Neural progenitor cell (in vitro differentiated cells): Measurements from ENCODE around the gene NLRP3. TPM values are rescaled to one million over a fixed set of nuclear protein-coding genes. Genes with fewer than 3 reads are reported as not detected.

Source experiments
- DNase-seq: peaks from one replicate; pipeline ENCODE4 v3.0.0-alpha.2; 2016; ENCODE audit warnings: low spot score
- H2AFZ ChIP-seq: fragments of 200-600 bp; sonication (generic); replicated peaks from 2 replicates; pipeline ENCODE4 v1.6.1; 2016; ENCODE audit warnings: antibody characterized with exemption
- H3F3A ChIP-seq: fragments of 200-600 bp; sonication (generic); 2 replicates; pipeline ENCODE4 v1.6.1; 2016; ENCODE audit warnings: antibody characterized with exemption, low read depth
- H3K27ac ChIP-seq: fragments of 200-600 bp; sonication (generic); 2 replicates; pipeline ENCODE4 v1.5.1; 2016; ENCODE audit warnings: mild to moderate bottlenecking
- H3K27me3 ChIP-seq: fragments of 200-600 bp; sonication (generic); 2 replicates; pipeline ENCODE4 v1.6.1; 2016; ENCODE audit warnings: mild to moderate bottlenecking, moderate library complexity
- H3K36me3 ChIP-seq: fragments of 200-600 bp; sonication (generic); 2 replicates; pipeline ENCODE4 v1.5.1; 2016
- H3K4me1 ChIP-seq: fragments of 200-600 bp; sonication (generic); 2 replicates; pipeline ENCODE4 v1.6.1; 2016; ENCODE audit warnings: mixed run types
- H3K4me2 ChIP-seq: fragments of 200-600 bp; sonication (generic); 2 replicates; pipeline ENCODE4 v1.6.1; 2016
- H3K4me3 ChIP-seq: fragments of 200-600 bp; sonication (generic); 2 replicates; pipeline ENCODE4 v1.5.1; 2016
- H3K79me2 ChIP-seq: fragments of 200-600 bp; sonication (generic); 2 replicates; pipeline ENCODE4 v1.6.1; 2016; ENCODE audit warnings: low read depth
- H3K9ac ChIP-seq: fragments of 200-600 bp; sonication (generic); 2 replicates; pipeline ENCODE4 v1.6.1; 2016
- H3K9me3 ChIP-seq: fragments of 200-600 bp; sonication (generic); 2 replicates; pipeline ENCODE4 v1.5.1; 2016; ENCODE audit warnings: low read depth
- H4K20me1 ChIP-seq: fragments of 200-600 bp; sonication (generic); 2 replicates; pipeline ENCODE4 v1.6.1; 2016; ENCODE audit warnings: low read depth
- H3K27ac Mint-ChIP-seq: 3 replicates; pipeline ENCODE4 v1.8.0; 2021; ENCODE audit warnings: mixed read lengths
- H3K27me3 Mint-ChIP-seq: 2 replicates; pipeline ENCODE4 v1.8.0; 2022; ENCODE audit warnings: low read depth, mild to moderate bottlenecking, inconsistent platforms, moderate library complexity, mixed read lengths; ENCODE audit not compliant: insufficient read depth
- H3K36me3 Mint-ChIP-seq: 3 replicates; pipeline ENCODE4 v1.8.0; 2021; ENCODE audit warnings: mixed read lengths
- H3K4me1 Mint-ChIP-seq: 3 replicates; pipeline ENCODE4 v1.8.0; 2021; ENCODE audit warnings: mixed read lengths
- H3K4me3 Mint-ChIP-seq: 3 replicates; pipeline ENCODE4 v1.8.0; 2021; ENCODE audit warnings: mild to moderate bottlenecking, moderate library complexity, mixed read lengths
- H3K9me3 Mint-ChIP-seq: 3 replicates; pipeline ENCODE4 v1.8.0; 2020; ENCODE audit warnings: mixed read lengths
- CTCF ChIP-seq: fragments of 200-600 bp; sonication (generic); IDR thresholded peaks from 2 replicates; pipeline ENCODE4 v1.5.1; 2017; ENCODE audit warnings: antibody characterized with exemption, mild to moderate bottlenecking
- EZH2 ChIP-seq: fragments of 200-600 bp; sonication (generic); IDR thresholded peaks from 2 replicates; pipeline ENCODE4 v1.6.1; 2017; ENCODE audit warnings: antibody characterized with exemption, mild to moderate bottlenecking, moderate library complexity
- EZH2phosphoT487 ChIP-seq: fragments of 200-600 bp; sonication (generic); IDR thresholded peaks from 2 replicates; pipeline ENCODE4 v1.6.1; 2017; ENCODE audit warnings: antibody characterized with exemption
- total RNA-seq: library from RNA; depleted of rRNA; stranded (reverse); fragments of >200 nt; gene quantifications from 2 replicates; pipeline ENCODE4 v1.2.3, GENCODE V29; 2015; ENCODE audit warnings: low replicate concordance

NLRP3 gene
- total RNA-seq, 1 donor from 2014 or later: 2.6 TPM

GRCh38 chr1:247459507-247459906, 43.5 kb downstream of the NLRP3 start:
- Histone ChIP-seq H3K27ac (no peak overlapping the region), H2AFZ (no peak overlapping the region), H3K36me3 (no peaks in the 10 kb centered on the region), H3F3A (no peaks in the 10 kb centered on the region), H3K4me3 (no peak overlapping the region), H4K20me1 (no peaks in the 10 kb centered on the region), H3K79me2 (no peaks in the 10 kb centered on the region), H3K4me1 (no peaks in the 10 kb centered on the region), H3K9ac (no peak overlapping the region), H3K9me3 (no peaks in the 10 kb centered on the region), H3K4me2 (no peak overlapping the region), H3K27me3 (no peaks in the 10 kb centered on the region)
- Mint-ChIP-seq H3K4me3 (no peak overlapping the region), H3K27ac (no peak overlapping the region), H3K36me3 (no peaks in the 10 kb centered on the region), H3K9me3 (peaks cover 18% of the 10 kb centered on the region), H3K27me3 (peaks cover 5% of the 10 kb centered on the region), H3K4me1 (peaks cover 7% of the 10 kb centered on the region)
- no peak for TF ChIP-seq EZH2phosphoT487
- no peak for TF ChIP-seq CTCF
- no peak for TF ChIP-seq EZH2
- no peak for DNase-seq

- Histone ChIP-seq H3F3A (no peaks in the 10 kb centered on the region), H3K9ac (no peak overlapping the region), H3K27ac (no peak overlapping the region), H3K4me3 (no peak overlapping the region), H3K27me3 (no peaks in the 10 kb centered on the region), H3K36me3 (no peaks in the 10 kb centered on the region), H2AFZ (no peak overlapping the region), H3K9me3 (no peaks in the 10 kb centered on the region), H3K4me1 (peaks cover 7% of the 10 kb centered on the region), H3K4me2 (no peak overlapping the region), H3K79me2 (no peaks in the 10 kb centered on the region), H4K20me1 (no peaks in the 10 kb centered on the region)
- no peaks in the 10 kb centered on the region for H3K36me3 Mint-ChIP-seq
- H3K27me3 Mint-ChIP-seq: peaks cover 4% of the 10 kb centered on the region
- H3K4me1 Mint-ChIP-seq: peaks cover 10% of the 10 kb centered on the region
- no peak overlapping the region for H3K4me3 Mint-ChIP-seq
- H3K27ac Mint-ChIP-seq: no peak overlapping the region
- no peak for DNase-seq
- no peak for TF ChIP-seq CTCF
- no peak for TF ChIP-seq EZH2phosphoT487
- TF ChIP-seq EZH2: no peak
- peaks cover 22% of the 10 kb centered on the region for H3K9me3 Mint-ChIP-seq
These were observed 49.8 kb downstream of the NLRP3 start for GRCh38 chr1:247465796-247466195.

GRCh38 chr1:247467129-247467528, 51.2 kb downstream of the NLRP3 start:
- no peaks in the 10 kb centered on the region for H3F3A ChIP-seq
- Mint-ChIP-seq H3K9me3 (peaks cover 15% of the 10 kb centered on the region), H3K27me3 (peaks cover 5% of the 10 kb centered on the region), H3K4me1 (peaks cover 13% of the 10 kb centered on the region), H3K4me3 (no peak overlapping the region), H3K27ac (no peak overlapping the region), H3K36me3 (no peaks in the 10 kb centered on the region)
- TF ChIP-seq EZH2phosphoT487: no peak
- TF ChIP-seq CTCF: no peak
- no peak for TF ChIP-seq EZH2
- H3K9ac ChIP-seq: no peak overlapping the region
- no peaks in the 10 kb centered on the region for H3K79me2 ChIP-seq
- H3K27me3 ChIP-seq: no peaks in the 10 kb centered on the region
- no peak overlapping the region for H2AFZ ChIP-seq
- no peaks in the 10 kb centered on the region for H4K20me1 ChIP-seq
- H3K4me3 ChIP-seq: no peak overlapping the region
- no peak overlapping the region for H3K4me2 ChIP-seq
- no peaks in the 10 kb centered on the region for H3K36me3 ChIP-seq
- H3K4me1 ChIP-seq: peaks cover 7% of the 10 kb centered on the region
- H3K27ac ChIP-seq: no peak overlapping the region
- H3K9me3 ChIP-seq: no peaks in the 10 kb centered on the region
- no peak for DNase-seq
